Superior temporal gyrus (tissue), 1 donor: ENCODE data around the gene KLC4.

Source experiments
- DNase-seq: peaks from one replicate; pipeline ENCODE4 v3.0.0-alpha.2; 2016; ENCODE audit errors: extremely low spot score

KLC4 gene

DNA sequence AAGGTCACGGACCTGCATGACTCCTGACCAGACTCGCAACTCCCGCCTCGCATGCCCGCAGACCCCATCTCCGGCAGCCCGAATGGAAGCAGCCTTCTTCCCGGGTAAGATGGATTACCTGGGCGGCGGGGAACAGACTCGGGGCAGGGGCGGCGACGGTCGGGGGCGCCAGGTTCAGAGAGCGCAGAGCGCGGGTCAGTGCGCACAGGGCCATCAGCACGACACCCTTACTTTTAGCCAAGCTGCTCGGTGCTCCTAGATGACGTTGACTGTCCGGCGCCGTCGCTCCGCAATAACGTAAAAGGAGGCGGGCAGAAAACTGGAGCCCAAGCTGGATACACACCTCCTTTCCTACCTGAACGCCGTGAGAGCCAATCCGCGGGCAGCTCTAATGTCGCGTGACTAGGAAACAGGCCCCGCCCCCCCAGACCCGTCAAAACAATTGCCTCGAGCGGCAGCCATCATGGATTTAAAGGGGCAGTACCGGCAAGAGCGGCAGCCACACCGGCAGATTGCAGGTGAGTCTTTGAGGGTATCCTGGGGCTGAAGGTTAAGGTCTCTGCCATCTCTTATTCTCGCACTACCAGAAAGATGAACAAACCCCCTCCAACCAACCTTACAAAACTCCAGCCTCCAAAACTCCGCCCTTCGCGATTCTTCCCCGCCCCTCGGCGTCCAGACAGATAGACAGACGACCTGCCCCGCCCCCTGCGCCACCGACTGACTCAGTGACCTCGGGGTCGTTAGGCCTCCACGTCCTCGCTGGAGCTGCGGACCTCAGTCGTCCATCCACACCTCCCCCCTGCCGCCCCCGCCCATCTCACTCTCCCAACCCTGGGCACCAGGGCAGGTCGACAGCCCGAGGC is at the start of gene KLC4, which contains the start of gene MRPL2:
Gene KLC4, plus strand, starts transcription at position 464 of the 866 bp plus-strand sequence. CDS start 1,705 bp downstream, outside the sequence.
Gene MRPL2, minus strand, starts transcription at position 267 of the 866 bp plus-strand sequence. Its CDS starts 53 bp downstream, at position 214.
- DNase-seq = peak; percentile 99

DNA sequence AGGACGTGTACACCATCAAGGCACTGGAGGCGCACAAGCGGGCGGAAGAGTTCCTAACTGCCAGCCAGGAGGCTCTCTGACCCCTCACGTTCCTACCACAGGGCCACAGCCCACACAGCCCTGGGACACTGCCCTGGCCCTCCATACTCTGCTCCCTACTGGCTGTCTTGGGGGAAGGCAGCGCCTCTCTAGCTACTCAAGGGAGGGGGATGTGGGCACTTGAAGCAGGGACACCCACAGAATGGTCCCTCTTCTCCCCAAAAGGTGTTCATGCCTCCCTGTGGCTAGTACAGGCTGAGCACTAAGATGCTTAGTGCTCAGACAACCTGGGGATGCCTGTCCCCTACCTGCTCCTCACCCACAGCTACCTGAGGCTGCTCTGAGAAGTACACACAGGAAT is 48.2 kb upstream of the KLC4 start:
- no peak for DNase-seq

DNA sequence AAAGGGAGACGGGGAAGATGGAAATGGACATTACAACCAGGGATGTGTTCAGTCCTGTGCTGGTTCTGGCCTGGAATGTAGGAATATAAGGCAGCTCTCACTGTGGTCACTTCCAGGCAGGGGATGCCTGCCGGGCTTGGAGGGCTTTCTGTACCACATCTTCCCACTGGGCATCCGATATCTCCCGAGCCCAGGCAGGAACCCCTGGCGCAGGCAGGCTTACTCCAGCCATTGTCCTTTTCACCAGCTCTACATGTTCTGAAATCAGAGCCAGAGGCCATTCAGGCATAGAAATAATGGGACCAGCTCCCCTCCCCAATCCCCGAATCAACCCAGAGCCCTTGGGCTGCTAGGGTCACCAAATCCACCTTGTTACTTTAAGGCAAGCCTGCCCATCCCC is 47.1 kb upstream of the KLC4 start:
- no peak for DNase-seq

DNA sequence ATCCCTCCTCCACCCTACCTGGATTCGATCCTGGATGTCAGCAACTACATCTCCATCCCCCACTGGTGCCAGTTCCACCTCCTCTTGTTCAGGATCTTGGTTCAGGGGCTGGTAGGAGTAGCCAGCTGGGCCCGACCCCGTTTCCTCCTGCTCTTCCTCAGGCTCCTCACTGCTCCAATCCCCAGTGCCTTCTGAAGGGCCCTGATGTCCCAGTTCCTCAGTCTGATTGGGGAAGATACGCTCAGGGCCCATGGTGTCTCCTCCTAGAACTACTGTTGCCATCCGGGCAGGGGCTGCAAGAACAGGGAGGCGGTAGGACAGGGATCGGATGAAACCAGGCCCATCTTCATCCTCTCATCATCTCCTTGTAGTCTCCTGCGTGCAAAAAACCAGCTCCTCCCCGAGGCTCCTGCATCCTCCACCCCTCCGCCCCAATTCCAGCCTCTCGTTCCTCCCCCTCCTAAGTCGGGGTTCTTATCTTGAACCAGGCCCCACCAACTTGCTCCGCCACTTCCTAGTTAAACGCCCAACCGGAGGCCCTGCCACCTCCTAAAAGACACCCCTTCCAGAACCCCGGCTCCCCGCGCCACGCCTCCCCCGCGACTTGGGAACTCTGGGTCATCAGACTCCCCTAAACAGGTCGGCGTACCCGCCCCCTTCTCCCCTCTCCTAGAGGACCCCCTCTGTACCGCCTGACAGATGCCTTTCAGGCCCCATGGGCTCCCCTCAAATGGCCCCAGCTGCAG is 46.2 kb upstream of the KLC4 start:
- peak; percentile 27 for DNase-seq

DNA sequence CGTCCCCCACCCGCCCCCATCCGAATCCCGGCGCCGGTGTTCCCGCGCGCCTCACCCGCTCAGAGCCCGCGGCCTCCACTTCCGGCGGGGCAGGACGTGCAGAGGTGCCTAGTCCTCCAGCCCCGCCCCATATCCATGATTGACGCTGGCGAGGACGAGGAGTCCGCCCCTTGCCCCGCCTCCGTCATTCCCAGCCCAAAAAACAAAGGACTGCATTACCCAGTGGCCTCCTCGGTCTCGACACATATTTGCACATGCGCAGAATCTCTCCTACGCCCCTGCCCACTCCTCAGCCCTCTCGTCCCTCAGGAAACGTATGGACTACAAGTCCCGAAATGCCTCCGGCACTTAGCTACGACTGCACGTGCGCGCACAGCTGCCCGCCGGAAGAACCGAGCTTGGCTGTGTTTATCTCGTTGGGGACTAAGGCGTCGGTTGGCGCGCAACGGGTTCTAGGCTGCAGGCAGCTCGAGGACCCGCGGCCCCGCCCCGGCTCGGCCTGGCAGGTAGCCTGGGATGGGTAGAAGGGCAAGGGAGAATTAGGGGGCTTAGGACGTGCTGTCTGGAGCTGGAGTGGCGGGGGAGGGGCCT is 45.5 kb upstream of the KLC4 start, which contains the start of the genes KLHDC3 and MEA1:
Gene KLHDC3, plus strand, starts transcription at position 407 of the 591 bp plus-strand sequence. CDS start 2,944 bp downstream, outside the sequence.
Gene MEA1, minus strand, starts transcription at position 104 of the 591 bp plus-strand sequence. CDS start 133 bp downstream, outside the sequence.
- DNase-seq = peak; percentile 100

DNA sequence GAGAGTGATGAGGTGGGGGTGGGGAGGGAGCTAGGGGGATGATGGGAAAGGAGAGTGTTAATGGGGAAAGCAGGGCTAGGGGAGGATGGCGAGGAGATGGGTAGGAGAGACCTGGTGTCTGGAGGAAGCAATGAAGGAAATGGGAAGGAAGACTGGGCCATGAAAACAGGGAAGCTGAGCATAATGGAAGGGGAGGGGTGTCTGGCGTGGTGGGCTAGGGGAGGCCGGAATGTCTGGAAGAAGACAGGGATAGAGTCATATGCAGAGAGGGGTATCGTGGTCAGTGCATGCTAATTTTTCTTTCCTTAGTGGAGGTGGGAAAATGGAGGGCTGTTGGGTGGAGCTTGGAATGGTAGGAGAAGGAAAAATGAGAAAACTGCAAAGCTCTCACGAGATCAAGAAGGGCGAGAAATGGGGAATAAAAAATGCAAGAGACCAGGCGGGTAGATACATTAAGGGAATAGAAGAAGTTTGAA is 45.0 kb upstream of the KLC4 start:
- no peak for DNase-seq

DNA sequence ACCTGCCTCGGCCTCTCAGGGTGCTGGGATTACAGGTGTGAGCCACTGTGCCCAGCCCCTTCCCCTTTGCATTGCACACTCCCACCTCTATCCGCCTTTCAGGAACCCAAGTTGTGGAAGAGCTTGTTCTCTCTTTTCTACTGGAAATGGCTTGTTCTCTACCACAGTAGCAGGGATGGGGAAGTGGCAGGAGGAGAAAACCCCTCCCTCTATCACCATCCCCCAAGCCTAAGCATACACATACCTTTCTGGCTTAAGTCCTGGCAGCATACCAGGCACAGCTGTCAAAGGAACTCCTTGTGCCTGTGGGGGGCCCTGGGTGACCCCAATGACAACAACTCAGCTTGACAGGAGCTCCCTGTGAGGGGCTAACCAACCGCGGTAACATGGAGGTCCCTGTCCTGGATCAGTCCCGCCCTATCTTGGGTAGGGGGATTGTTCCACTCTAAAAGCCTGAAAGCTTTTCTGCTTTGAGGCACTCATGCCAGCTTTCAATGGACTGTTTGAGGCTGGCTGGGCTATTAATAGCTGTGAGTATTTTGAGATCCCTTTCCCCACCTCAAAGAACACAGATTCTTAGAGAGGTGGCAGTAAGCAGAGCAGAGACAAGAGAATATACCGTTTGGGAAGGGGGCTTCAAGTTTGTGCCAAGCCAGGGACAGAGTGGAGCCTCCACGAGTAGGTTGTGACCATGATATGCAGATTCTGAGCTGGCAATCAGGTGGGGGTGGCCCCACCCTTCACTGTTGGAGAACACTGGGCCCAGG is 43.1 kb upstream of the KLC4 start:
- no peak for DNase-seq

DNA sequence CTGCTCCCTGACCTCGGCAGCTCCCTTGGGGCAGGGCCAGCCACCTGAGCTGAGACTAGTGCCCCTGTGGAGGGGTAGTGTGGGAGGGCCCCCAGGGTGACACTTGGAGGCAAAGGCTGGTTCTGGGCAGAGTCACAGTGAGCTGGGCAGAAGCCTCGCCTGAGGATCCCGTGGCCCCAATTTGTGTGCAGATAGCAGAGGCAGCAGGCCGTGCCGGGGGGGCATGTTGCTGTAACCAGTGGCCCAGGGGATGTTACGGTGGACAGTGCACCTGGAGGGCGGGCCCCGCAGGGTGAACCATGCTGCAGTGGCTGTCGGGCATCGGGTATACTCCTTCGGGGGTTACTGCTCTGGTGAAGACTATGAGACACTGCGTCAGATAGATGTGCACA is 42.5 kb upstream of the KLC4 start:
- no peak for DNase-seq

DNA sequence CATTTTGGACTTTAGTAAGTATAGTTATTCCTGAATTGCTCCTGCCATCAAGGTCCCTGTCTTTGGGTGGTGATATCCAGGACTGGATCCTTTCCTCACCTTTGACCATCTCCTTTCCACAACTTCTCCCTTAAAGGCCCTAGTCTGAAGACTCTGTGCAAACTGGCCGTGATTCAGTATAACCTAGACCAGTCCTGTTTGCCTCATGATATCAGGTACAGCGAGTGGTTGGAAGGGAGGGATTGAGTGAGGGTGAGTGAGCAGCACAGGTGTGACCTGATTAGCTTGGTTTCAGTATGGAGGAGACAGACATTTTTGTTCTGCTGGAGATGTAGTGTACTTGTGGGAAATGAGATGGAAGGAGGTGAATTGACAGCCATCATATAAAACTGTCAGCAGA is 40.3 kb upstream of the KLC4 start:
- DNase-seq = no peak

DNA sequence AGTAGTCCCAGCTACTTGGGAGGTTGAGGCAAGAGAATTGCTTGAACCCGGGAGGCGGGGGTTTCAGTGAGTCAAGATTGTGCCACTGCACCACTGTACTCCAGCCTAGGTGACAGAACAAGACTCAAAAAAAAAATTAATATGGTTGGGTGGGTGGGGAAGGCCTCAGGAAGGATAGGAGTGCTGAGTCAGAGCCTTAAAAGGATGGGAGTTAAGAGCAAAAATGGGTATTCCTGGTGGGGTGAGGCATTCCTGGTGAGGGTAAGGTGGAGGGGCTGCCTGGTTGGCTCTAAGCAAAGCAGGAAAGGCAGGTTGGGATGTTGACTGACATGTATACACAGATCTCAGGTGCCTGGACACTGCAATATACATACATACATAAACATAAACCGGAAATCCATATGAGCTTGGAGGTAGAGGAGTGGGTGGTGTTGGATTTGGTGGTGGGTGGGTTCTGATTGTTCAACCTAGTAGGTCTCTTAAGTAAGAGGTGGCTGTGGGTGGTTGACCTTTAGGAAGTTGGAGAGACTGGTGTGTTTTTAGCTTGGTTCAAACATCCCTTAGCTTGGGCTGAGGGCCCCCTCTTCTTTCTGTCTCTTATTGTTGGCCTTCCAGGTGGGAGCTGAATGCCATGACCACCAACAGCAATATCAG is 39.3 kb upstream of the KLC4 start:
- DNase-seq = no peak

DNA sequence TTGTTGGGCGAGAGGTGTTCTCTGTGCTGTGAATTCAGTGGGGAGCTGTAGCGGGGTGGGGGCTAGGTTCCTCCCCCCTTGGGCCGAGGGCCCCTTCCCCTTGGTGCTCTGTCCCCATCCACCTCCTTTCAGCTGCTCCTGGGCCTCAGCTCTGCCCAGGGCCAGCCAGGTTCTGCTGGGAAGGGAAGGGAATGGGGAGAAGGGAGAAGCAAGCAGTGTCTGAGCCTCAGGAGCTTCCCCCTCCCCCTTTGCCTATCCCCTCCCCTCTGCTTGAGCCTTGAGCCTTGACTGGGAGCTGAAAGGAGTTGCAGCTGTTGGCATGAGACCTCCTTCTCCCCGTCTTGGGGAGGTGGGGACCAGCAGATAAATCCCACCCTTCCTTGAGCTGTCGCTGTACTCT is 38.6 kb upstream of the KLC4 start:
- DNase-seq = no peak

DNA sequence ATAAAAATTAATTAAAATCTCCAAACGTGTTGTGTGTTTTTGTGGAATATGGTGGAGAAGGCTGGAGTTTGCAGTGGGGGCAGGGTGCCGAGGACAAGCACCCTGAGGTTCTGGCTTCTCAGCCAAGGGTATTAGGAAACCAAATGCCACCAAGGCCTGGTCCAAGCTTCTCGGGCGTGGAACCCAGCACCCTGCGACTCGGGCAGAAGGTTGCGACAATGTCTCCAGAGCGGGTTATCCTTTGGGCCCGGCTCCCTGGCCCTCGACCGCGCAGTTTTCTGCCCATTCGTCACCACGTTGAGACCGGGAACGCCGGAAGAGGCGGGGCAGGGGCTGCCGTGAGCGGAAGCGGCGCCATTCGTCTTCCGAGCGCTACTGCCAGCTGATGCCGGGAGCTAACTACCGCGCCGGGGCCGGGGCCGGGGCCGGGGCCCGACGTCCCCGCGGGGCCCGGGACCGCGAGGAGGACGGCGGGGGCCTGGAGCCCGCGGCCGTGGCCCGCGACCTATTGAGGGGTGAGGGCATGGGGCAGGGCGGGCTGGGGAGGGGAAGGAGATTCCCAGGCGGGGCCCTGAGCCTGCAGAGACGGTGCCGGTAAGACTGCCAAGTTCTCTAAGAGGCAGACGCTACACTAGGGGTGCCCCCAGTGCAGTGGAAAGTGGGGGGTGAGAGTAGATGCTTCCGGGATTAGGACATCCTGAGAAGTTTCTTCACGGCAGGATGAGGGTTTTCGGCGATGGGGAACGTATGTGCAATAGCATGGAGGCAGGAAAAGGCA is 38.0 kb upstream of the KLC4 start, which contains the start of gene RRP36:
Gene RRP36, plus strand, starts transcription at position 354 of the 778 bp plus-strand sequence. Its CDS starts 32 bp downstream, at position 386.
- DNase-seq = peak; percentile 83

DNA sequence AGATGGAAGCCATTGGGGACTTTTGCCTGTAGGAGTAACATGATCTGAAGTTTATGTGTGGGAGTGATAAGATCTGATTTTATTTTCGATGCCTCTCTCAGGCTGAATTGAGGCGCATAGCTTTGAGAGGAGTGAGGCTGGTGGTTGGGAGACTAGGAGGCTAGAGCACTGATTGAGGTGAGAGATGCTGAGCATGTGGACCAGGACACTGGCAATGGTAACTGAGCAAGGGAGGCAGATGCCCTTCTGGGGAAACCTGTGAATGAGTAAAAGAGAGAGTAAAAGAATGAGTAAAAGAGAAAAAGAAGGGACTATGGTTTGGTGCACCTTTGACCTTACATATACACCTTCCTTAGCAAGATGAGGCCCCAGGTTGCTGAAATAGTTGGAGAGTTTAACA is 35.0 kb upstream of the KLC4 start:
- no peak for DNase-seq

DNA sequence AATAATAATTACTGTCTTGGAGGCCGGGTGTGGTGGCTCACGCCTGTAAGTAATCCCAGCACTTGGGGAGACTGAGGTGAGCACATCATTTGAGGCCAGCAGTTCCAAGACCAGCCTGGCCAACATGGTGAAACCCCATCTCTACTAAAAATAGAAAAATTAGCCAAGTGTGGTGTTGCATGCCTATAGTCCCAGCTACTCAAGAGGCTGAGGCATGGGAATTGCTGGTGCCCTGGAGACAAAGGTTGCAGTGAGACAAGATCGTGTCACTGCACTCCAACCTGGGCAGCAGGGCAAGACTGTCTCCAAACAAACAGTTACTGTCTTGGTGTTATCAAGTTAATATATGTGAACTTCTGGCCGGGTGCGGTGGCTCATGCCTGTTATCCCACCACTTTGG is 33.1 kb upstream of the KLC4 start:
- DNase-seq = no peak

DNA sequence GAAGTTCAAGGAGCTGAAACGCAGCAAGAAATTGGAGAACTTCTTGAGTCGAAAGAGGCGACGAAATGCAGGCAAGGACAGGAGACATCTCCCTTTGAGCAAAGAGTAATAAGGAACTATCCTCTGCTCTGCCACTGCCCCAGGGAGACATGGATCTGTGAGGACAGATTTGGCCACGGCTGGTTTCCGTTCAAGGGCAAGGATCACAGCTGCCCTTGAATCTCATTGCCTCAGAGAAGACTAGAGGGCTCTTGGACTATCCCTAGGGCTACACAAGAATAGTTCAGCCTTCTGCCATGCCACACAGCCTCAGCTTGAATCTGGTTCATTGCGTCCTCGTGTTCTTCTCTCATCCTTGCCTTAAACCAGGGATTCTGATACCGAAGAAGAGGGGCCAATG is 30.3 kb upstream of the KLC4 start:
- no peak for DNase-seq

DNA sequence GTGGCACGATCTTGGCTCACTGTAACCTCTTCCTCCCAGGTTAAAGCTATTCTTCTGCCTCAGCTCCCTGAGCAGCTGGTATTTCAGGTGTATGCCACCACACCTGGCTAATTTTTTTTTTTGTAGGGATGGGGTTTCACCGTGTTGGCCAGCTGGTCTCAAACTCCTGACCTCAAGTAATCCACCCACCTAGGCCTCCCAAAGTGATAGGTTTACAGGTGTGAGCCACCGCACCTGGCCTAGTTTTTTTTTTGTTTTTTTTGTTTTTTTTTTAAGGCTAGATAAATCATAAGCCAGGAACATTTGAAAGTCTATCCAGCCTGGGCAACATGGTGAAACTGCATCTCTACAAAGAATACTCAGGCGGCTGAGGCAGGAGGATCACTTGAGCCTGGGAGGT is 27.1 kb upstream of the KLC4 start:
- DNase-seq = no peak

DNA sequence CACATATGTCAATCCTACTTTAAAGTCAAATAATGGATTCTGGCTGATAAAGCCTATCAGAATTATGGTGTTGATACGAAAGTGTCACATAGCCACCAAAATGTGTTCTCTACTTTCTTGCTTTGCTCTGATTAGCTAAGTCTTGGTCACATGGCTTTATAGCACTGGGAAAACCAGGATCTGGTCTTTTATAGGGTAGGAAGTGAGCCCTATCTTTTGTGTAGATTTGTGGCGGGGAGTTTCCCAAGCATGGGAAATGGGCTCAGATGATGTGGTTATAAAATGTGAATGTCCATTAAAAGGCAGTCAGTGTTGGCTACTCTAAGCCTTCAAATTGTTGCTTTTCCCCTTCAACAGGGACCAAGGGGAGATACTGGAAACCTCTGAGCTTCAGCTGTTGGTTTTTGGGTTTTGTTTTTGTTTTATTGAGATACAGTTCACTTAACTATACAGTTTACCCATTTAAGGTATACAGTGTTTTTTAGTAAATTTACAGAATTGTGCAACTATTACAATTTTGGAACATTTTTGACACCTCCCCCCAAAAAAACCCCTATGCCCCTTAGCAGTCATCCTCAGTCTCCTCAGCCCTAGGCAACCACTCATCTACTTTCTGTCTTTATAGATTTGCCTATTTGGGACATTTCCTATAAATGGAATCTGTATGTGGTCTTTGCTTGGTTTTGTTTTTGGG is 25.8 kb upstream of the KLC4 start:
- no peak for DNase-seq

DNA sequence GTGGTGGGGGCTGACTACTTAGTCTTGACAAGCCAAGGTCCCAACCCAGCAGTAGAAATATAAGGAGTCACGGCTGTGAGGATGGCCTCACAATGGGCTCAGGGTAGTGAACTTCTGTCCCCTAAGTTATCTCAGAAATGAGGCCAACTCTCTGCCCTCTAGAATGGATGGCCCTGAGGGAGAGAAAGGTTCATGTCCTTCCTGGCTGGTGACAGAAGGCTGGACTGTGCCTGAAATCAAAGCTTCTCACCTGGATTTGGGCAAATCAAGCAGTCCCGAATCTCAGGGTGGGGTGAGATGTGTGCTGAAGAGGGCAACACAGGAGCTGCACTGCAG is 25.3 kb upstream of the KLC4 start:
- DNase-seq = no peak

DNA sequence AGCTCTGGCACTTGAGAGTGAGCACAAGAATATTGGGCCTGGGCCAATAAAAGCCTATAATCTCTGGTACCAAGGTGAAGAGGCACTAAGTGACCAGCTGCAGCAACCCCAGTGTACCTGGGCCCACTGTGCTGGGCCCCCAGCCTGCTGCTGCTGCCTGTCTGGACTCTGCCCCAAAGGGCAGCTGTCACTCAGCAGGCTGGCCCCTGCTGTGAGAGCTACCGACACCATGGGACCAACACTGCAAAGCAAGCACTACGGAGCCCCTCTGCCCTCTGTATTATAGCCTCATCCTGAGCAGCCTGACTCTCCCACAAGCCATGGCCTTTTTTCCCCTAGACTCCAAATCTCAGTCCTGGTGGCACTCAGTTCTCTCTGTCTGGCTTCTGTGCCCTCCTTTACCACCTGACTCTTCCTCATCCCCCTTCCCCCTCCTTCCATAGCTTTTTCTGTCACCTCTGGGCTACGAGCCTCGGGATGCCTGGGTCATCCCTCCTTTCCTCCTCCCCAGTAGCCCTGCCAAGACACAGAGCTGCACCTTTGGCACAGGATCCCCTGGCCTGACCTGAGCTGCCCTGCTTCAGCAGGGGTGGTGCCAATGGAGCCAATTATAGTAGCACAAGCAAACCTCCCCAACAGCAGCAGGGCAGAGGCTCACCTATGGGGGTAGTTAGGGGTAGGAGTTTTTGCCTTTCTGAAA is 23.8 kb upstream of the KLC4 start:
- DNase-seq = no peak
